GM13976 (cell line): Measurements from ENCODE around the gene DPT.

Experiments
- DNase-seq: peaks from one replicate; pipeline ENCODE4 v3.0.0; 2012; ENCODE audit warnings: low spot score
- in situ Hi-C: fragments of 300-500 bp; cut with MboI; formaldehyde crosslinking; loops from one replicate; pipeline ENCODE4 v1.12.0; 2022; ENCODE audit warnings: low sequenced_read_pairs, mixed read lengths, inconsistent platforms; ENCODE audit not compliant: unreplicated experiment
- TF ChIP-seq, protein P1 (sequence below): IDR thresholded peaks from 2 replicates; pipeline ENCODE4 v1.5.1; 2012; ENCODE audit warnings: borderline replicate concordance, mild to moderate bottlenecking; ENCODE audit not compliant: insufficient read depth; ENCODE audit errors: extremely low read depth, missing control alignments, control extremely low read depth

The DPT gene

DNA sequence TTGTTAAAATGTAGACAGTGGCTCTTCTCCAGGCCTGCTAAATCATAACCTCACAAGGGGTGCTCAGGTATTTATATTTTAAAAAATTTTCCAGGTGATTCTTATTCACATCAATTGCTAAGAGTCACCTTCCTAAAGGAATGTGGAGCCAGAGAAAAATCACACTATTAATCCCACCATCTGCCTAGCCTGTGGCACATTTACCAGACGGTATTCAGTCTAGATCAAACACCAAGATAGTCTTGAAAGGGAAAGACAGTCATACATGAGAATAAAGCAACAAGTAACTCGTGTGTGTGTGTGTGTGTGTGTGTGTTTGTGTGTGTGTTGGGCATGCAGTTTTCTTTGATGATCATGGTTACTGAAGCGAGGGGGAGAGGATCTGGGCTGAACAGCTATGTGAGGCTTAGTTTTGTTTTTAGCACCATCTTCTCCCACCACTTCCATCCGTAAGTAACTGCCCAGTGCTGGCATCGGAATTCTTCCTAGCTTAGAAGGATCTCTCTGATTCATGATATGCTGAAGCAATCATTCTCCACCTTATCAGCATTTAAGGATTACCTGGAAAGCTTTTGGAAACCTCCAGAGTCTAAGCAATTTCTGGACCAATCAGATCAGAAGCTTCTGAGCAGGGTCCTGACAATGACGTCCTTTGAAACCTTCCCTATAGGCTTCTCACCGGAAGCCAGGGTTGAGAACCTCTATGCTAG, 2.4 kb upstream of the DPT start:
- no peak for DNase-seq
- in situ Hi-C loops = no loop called here
- TF ChIP-seq, protein P1, sequence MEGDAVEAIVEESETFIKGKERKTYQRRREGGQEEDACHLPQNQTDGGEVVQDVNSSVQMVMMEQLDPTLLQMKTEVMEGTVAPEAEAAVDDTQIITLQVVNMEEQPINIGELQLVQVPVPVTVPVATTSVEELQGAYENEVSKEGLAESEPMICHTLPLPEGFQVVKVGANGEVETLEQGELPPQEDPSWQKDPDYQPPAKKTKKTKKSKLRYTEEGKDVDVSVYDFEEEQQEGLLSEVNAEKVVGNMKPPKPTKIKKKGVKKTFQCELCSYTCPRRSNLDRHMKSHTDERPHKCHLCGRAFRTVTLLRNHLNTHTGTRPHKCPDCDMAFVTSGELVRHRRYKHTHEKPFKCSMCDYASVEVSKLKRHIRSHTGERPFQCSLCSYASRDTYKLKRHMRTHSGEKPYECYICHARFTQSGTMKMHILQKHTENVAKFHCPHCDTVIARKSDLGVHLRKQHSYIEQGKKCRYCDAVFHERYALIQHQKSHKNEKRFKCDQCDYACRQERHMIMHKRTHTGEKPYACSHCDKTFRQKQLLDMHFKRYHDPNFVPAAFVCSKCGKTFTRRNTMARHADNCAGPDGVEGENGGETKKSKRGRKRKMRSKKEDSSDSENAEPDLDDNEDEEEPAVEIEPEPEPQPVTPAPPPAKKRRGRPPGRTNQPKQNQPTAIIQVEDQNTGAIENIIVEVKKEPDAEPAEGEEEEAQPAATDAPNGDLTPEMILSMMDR = no peak

DNA sequence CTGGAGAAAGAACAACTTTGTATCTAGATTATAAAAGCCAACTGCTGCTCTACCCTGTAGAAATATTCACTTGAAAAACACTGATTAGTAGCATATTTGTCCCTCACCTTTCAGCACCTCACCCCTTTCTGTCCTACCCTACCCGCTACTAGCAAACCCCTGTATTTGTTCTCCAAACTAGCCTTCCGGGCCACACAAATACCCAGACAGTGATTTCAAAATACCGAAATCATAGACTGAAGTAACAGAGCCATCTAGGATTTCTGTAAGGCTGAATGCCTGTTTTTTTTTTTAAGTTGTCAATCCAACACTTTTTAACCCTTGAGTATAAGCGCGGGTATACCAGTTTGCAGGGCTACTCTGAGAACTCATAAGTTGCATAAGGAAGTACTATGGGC, 398 bp upstream of the DPT start:
- in situ Hi-C loops = no loop called here
- no peak for DNase-seq
- TF ChIP-seq, protein P1 = no peak

DNA sequence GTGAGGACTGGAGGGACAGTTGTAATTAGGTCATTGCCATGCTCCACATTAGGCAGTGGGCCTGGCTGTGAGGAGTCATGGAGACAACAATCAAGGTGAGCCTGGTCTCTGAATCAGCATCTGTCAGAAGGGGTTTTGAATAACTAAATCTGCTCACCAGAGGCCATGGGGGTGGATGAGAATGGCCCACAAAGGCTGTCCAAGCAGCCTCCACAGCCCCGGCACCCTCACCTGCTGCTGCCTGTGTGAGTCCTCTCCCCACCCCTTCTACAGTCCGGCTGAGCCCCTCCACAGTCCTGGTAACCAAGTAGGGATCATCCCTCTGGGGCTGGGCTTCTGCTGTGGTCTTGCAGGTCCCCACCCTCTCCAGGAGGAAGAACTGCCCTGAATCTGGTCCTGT, 2.3 kb downstream of the DPT start:
- in situ Hi-C loops = no loop called here
- TF ChIP-seq, protein P1 = no peak
- no peak for DNase-seq

DNA sequence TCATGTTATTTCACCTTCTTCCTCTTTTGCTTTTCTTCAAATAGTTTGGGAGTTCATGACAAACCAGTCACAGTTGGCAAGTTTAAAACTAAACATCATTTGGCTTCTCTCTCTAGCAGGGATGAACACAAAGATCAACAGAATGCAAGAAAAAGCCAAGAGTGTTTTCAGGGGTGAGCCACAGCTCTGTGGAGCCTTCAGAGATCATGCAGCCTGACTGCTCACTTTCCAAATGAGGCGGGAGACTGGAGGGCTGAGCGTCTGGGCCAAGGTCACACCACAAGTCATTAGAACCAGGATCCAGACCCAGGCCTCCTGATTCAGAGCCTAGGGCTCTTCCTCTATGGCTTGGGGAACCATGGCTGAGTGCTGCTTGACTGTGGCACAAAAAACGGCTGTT, 2.7 kb downstream of the DPT start:
- DNase-seq = no peak
- in situ Hi-C loops = no loop called here
- TF ChIP-seq, protein P1 = no peak

DNA sequence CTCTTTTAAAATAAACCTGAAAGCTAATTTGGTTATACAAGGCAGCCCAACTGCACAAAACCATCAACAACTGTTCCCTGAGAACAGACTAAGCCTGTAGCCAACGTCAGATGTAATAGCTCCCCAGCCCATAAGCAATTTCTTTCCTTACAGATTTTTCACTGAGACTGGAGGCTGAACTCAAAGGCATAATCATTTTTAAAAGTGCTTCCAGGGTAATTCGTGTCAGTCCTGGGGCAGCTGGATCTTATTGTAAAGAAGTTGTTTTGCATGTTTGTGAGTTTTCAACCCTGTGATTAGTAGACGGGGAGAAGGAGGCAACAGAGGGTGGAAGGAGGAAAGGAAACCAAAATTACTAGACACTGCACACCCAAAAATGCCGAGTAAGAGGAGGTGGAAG, 3.2 kb downstream of the DPT start:
- in situ Hi-C loops = no loop called here
- TF ChIP-seq, protein P1 = no peak
- DNase-seq = no peak

DNA sequence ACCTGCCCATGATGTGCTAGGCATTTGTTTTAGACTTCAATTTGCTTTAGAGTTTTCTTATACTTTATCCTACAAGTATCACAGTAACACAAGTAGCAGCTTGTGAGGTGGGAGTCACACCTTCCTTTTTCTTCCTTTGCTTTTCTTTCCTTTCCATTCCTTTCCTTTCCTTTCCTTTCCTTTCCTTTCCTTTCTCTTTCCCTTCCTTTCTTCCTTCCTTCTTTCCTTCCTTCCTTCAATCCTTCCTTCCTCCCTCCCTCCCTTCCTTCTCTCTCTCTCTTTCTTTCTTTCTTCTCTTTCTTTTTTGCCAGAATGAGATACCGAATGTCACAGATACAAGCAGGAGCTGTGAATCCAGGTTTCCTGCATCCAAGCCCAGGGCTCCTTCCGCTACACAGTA, 3.9 kb downstream of the DPT start:
- TF ChIP-seq, protein P1 = no peak
- DNase-seq = no peak
- in situ Hi-C loops = no loop called here

DNA sequence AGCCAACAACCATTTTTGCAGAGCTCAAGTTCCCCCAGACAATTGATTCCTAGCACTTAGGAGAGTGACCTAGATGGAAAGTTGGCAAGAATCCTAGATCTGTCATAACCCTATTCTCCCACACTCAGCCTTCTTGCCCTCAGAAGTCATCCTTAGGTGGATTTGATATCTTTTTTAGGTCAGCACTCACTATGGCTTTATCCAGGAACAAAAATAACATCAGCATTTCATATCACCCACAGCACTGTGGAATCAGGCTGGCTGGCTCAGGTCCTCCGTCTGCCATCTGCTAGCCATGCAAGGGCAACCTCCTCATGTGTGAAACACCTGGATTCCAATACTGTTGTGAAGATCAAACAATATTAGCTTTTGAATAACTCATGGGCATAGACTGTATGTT, 6.0 kb downstream of the DPT start:
- TF ChIP-seq, protein P1 = no peak
- in situ Hi-C loops = no loop called here
- no peak for DNase-seq
